Measurements from ENCODE around the gene ZNF41. TPM values are rescaled to one million over a fixed set of nuclear protein-coding genes. Genes with fewer than 3 reads are reported as not detected.
"Not testable (repeated sequence)": the region's sequence is repeated elsewhere in the genome, so short reads cannot be mapped to it uniquely, and the experiment has no call there.

The ZNF41 gene
- total and polyA plus RNA-seq, 2 of the 8 experiments (the other 6 are each of a cell fraction or from before 2014, with no cell fraction given): 1.8 to 5.3 TPM

DNA sequence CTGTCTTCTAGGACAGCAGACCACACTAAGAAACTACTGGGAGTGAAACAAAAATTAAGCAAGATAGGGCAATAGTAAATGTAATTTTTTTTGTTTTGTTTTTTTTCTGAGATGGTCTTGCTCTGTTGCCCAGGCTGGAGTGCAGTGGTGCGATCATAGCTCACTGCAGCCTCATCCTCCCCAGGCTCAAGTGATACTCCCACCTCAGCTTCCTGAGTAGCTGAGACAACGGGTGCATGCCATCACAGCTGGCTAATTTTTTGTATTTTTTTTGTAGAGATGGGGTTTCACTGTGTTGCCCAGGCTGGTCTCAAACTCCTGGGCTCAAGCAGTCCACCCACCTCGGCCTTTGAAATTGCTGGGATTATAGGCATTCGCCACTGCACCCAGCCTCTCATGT lies 9.1 kb upstream of the ZNF41 start:
- not testable (repeated sequence) for DNase-seq (ENCODE audit: low read depth in 1 of 2, low spot score in 2 of 2); H3K9ac ChIP-seq (replicated peaks in 1 of 4; ENCODE audit: extremely low read depth in 1 of 4, low read depth in 3 of 4, low read length in 3 of 4); H2BK120ac ChIP-seq (replicated peaks; ENCODE audit: low read depth, low read length); H2BK20ac ChIP-seq (ENCODE audit: low read length); H3K27ac ChIP-seq (ENCODE audit: low read depth, low read length); H2AK5ac ChIP-seq (ENCODE audit: low read depth, low read length); H3K27me3 ChIP-seq (replicated peaks in 1 of 4; ENCODE audit: control insufficient read depth in 3 of 4, extremely low read depth in 1 of 4, insufficient read depth in 3 of 4, low read length in 3 of 4); H3K14ac ChIP-seq (ENCODE audit: insufficient read length); H3K56ac ChIP-seq (replicated peaks; ENCODE audit: insufficient read length, low read depth, low read length); H3K9me3 ChIP-seq (ENCODE audit: insufficient read depth in 2 of 2, low read depth in 1 of 2, low read length in 1 of 2); H3K18ac ChIP-seq (ENCODE audit: extremely low read depth, low read length); FAIRE-seq; H3K4me3 ChIP-seq (ENCODE audit: extremely low read depth in 1 of 4, insufficient read depth in 2 of 4, low read depth in 3 of 4, low read length in 4 of 4); H3K36me3 ChIP-seq (ENCODE audit: control insufficient read depth in 2 of 4, insufficient read depth in 4 of 4, low read length in 3 of 4); H3K4me2 ChIP-seq (ENCODE audit: insufficient read depth in 1 of 2, low read depth in 2 of 2, low read length in 2 of 2); H4K91ac ChIP-seq (replicated peaks; ENCODE audit: insufficient read length, low read length); H3K23me2 ChIP-seq (ENCODE audit: low read depth, low read length); H2BK15ac ChIP-seq (ENCODE audit: low read length); H2BK12ac ChIP-seq (ENCODE audit: low read depth, low read length); H3K79me2 ChIP-seq (ENCODE audit: control insufficient read depth in 1 of 2, insufficient read depth in 2 of 2, low read length in 2 of 2); H4K20me1 ChIP-seq (replicated peaks in 1 of 2; ENCODE audit: control insufficient read depth in 1 of 2, insufficient read depth in 2 of 2, low read length in 2 of 2); H2BK5ac ChIP-seq (ENCODE audit: low read depth, low read length); H4K5ac ChIP-seq (ENCODE audit: insufficient read length, low read depth, low read length); H2AFZ ChIP-seq (ENCODE audit: low read length); H3K4me1 ChIP-seq (replicated peaks in 1 of 4; ENCODE audit: control insufficient read depth in 3 of 4, insufficient read depth in 4 of 4, low read length in 3 of 4); H4K8ac ChIP-seq (ENCODE audit: extremely low read depth, insufficient read depth, low read length); H3K4ac ChIP-seq (replicated peaks; ENCODE audit: insufficient read length, low read depth, low read length); H3K23ac ChIP-seq (ENCODE audit: insufficient read length); H3K79me1 ChIP-seq (ENCODE audit: low read depth, low read length)
- ChIA-PET CTCF (ENCODE audit: partially characterized antibody) (interaction anchor here (1.4 kb wide), 1 partner anchor 30 kb away, joined by 4 read pairs; no protein-coding TSS in a partner anchor), POLR2A (ENCODE audit: partially characterized antibody) (interaction anchor here (0.7 to 0.8 kb wide), 2 partner anchors 10 to 280 kb away, joined by 3 read pairs; no protein-coding TSS in a partner anchor)
- 100% methylated on average over 2 of the region's 4 CpGs; no CpG with 5 or more reads in 1 of the 2 experiments for WGBS, 2 experiments (ENCODE audit: extremely low coverage in 1 of 2, insufficient coverage in 1 of 2, insufficient read length in 1 of 2, insufficient replicate concordance in 2 of 2, low coverage in 1 of 2, low lambda C conversion rate in 2 of 2, missing lambda C conversion rate in 1 of 2)

All from H1 (cell line).